DMS 273 (cell line): ENCODE results near the gene CRK.
"Not testable (repeated sequence)": the region's sequence is repeated elsewhere in the genome, so short reads cannot be mapped to it uniquely, and the experiment has no call there.

ENCODE experiments used
- DNase-seq: peaks from one replicate; lab custom pipeline; 2025; ENCODE audit not compliant: unreplicated experiment; lab: John Stamatoyannopoulos, UW

The CRK gene

GRCh38 chr17:1431631-1432104 is 24.4 kb downstream of the CRK start:
- DNase-seq = no peak

DNA sequence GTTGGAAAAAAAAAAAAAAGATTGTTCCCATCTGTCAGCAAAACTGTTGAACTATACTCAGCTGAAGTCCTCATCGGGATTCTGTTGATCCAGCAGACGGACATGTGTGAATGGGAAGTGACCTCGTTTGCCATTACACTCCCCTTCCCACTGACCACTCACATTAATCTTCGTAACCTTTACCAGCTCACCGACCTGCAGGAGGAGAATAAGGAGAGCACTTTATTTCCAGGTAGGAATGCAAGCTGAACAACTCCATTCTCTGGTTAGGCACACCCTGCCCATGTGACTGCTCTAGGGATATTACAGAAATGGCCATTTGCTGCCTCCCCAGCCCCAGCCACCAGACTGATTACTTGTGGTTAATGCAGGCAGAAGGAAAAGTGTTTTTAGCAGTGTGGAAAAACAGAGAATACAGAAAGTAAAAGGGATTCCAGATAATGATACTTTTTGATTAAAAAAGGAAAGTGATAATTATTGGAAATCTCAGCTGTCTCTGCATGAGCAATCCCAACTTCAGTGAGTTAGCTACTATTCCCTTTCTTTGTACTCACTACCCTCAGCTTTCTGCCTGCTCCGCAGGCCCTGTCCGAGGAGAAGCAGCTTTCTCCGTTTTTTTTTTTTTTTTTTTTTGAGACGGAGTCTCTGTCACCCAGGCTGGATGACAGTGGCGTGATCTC is 32.4 kb downstream of the CRK start:
- DNase-seq = no peak

- peak; percentile 28 for DNase-seq
These were observed 33.1 kb downstream of the CRK start for GRCh38 chr17:1422885-1423284.

DNA sequence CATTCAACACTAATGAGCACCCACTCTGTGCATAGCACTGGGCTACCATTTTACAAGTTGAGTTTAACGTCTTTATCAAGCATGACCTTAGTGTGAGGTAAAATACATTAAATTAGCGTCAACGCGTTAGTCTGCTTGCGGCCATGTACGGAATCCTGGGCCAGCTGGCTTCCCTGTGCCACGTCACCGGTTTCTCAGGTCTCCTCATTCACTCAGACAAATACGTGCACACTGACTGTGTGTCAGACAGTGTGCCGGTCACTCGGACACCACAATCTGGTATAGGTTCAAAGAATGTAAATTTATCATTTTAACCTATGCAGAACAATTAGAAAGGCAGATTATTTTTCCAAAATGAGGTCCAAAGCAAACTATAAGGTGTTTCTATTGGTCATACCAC is 34.6 kb downstream of the CRK start:
- no peak for DNase-seq

DNA sequence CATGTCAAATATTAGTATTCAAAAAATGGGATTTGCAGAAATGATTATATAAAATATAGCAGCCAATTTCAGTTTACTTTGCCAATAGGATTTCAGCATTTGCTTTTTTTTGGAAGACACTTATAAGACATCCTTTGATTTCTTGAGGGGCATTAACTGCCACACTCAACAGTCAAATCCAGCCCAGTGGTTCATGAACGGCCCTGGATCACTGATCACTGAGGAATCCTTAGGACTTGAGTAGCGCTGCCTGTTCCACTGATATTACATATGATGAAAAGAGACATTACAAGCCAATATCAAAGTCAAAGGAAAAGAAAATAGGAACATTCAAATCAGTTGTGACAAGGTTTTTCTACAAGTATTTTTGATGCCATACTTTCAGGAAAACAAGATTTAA is 35.1 kb downstream of the CRK start:
- DNase-seq = no peak

GRCh38 chr17:1420163-1420562 is 35.9 kb downstream of the CRK start:
- no peak for DNase-seq

DNA sequence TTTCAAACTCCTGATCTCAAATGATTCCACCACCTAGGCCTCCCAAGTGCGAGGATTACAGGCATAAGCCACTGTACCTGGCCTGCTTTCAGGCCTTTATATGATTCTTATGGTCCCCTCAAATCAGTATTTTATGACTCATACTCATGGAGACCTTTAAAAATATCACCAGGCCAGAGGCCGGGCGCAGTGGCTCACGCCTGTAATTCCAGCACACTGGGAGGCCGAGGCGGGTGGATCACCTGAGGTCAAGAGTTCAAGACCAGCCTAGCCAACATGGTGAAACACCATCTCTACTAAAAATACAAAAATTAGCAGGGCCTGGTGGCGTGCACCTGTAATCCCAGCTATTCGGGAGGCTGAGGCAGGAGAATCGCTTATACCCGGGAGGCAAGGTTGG is 37.6 kb downstream of the CRK start:
- DNase-seq = not testable (repeated sequence)

- DNase-seq = no peak
These were observed 39.6 kb downstream of the CRK start for GRCh38 chr17:1416414-1416813.

GRCh38 chr17:1414634-1415033 is 41.4 kb downstream of the CRK start:
- no peak for DNase-seq

GRCh38 chr17:1414001-1414574 is 41.9 kb downstream of the CRK start:
- DNase-seq = no peak

DNA sequence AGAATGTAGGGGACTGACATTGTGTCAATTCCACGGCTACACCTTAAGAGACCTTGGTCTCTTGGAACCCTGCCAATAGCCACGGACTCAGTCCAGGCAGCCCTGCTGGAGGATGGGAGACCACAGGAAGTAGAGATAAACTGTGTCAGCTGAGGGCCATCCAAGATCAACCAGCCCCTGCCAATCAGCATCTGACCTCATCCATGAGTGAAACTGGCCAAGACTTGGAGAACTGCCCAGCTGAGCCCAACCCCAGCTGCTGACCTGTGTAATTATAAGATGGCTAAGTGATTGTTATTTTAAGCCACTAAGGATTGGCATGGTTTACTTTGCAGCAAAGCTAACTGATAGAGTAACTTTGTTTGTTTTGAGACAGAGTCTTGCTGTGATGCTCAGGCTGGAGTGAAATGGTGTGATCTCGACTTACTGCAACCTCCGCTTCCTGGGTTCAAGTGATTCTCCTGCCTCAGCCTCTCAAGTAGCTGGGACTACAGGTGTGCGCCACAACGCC is 42.7 kb downstream of the CRK start:
- DNase-seq = peak; percentile 59

- no peak for DNase-seq
These were observed 43.6 kb downstream of the CRK start for GRCh38 chr17:1412185-1413110.

DNA sequence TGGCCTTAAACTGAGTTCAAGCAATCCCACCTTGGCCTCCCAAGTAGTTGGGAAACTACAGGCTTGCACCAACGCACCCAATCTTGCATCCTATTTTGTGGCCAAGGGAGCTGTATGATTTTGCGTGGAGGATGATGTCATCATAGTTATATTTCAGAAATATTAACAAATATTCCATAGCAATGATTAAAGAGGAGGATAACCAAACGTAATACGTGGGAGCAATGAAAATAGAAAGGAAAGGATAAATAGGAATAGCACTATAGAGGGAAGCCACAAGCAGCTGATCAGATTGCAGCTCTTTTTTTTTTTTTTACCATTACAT is 53.8 kb downstream of the CRK start:
- DNase-seq = no peak

DNA sequence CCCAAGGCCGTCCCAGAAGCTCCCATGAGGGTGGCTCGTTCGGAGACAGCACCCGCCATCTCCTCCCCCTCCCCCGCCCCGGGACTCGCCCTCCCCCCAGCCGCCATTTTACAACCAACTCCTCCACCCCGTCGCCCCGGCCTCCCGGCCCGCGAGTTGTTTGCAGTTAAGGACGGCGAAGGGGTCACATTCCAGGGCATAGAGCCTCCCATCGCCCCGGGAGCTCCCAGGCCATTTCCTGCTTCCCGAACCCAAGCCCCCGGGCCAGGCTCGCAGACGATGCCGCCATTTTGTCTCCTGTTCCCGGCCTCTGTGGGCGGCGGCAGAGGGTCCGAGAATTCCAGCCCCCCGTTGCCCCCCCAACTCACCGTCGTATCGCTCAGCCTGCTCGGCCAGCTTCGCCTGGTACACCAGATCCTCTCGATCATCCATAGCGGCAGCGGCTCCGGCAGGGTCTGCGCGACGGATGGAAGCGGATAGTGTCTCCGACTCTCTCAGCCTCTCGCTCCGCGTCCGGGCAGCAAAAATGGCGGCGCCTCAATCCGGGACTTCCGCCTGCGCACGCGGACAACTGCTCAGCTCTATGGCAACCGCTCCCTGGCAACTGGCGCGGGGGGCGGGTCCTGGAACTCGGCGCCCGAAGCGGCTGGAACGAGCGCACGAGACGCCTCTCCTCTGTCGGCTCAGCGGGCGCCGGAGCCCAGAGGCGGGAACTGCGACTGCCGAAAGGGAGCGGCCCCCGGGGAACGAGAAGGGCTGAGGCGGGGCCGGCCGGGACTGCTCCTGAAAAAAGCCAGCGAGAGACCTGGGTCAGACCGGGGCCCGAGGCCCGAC is 56.1 kb downstream of the CRK start, which contains the start of gene YWHAE:
Gene YWHAE (minus strand): TSS at position 544 of the 834 bp plus-strand sequence. CDS start 112 bp downstream, at position 432.
- peak; percentile 97 for DNase-seq

DNA sequence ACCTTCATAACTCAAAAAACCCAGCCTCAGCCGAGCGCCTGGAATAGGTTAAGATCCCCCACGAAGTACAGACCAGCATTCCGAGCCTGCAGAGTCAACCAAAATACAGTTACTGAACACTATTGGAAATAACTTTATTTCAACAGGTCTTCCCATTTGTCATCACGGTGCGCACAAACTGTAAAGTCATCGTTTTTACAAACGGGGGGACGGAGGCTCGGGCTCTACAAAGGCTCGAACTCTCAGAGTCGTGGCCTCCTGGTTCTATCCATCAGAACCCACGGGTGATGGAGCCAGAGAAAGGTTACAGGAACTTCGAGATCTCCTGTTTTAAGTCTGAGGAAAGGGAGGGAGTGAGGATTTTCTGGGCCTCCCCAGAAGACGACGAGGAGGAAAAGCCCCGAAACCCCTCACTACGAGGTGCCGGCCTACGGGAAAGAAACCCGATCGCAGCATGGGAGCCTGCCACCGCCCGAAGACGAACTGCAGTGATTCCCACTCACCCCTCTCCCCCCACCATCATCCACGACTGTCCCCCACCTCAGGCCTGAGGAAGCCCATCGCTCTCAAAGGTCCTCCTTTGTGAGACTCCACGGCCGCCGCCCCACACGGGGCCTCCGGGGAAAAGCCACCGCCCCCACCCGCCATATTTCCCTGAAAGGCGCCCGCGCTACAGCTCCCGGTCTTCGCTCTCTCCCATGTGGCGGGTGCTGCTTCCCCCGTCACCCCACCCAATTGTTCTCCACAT is 56.9 kb downstream of the CRK start:
- peak; percentile 69 for DNase-seq

DNA sequence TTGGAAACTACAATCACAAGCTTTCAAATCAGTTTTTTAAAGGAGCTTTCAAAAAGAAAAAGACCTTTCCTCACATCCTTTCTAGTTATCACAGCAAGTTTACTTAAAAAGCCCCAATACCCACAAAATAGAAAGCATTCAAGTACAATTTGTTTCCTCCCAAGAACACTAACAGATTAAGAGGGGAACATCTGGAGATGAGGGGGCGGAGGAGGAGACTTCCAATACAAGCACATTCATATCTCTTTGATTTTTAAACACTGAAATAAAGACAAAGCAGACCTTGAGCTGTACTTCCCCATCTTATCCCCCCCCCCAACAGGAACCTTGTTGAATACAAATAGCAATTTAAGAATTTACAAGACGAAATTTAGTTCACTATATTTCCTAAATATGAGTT is 58.0 kb downstream of the CRK start:
- DNase-seq = peak; percentile 11

DNA sequence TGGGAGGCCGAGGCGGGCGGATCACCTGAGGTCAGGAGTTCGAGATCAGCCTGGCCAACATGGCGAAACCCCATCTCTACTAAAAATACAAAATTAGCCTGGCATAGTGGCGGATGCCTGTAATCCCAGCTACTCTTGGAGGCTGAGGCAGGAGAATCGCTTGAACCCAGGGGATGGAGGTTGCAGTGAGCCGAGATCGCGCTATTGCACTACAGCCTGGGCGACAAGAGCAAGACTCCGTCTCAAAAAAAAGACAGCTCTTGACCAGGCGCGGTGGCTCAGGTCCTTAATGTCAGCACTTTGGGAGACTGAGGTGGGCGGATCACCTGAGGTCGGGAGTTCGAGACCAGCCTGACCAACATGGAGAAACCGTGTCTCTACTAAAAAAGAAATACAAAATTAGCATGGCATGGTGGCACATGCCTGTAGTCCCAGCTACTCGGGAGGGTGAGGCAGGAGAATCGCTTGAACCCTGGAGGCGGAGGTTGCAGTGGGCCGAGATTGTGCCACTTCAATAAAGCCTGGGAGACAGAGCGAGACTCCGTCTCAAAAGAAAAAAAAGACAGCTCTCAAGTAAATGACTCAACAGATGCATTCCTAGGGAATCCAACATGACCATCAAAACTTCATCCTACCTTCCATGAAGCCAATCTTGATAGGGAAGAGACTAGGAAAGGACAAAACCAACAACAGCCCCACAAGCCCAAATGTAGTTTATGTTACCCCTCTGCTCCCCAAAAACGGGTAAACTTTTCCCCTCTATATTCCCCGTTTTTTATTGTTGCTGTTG is 60.0 kb downstream of the CRK start:
- not testable (repeated sequence) for DNase-seq

GRCh38 chr17:1391577-1391976 is 64.5 kb downstream of the CRK start:
- no peak for DNase-seq
